Fibroblast of lung (primary cell): ENCODE data around the gene FRMD4A. TPM values are rescaled to one million over a fixed set of nuclear protein-coding genes. Genes with fewer than 3 reads are reported as not detected.

Experiments used
- DNase-seq, 2 donors: peaks; one replicate each; pipeline versions ENCODE4 v3.0.0 to v3.0.0-alpha.2; 2010; ENCODE audit warnings: low read depth in 2 of 2
- H2AFZ ChIP-seq: 2 replicates; pipeline ENCODE4 v1.5.1; 2012; ENCODE audit warnings: low read length, control low read depth, inconsistent platforms
- H3K27ac ChIP-seq: 2 replicates; pipeline ENCODE4 v1.5.1; 2011; ENCODE audit warnings: low read length, control low read depth; ENCODE audit not compliant: insufficient read depth
- H3K27me3 ChIP-seq: 2 replicates; pipeline ENCODE4 v1.5.1; 2011; ENCODE audit warnings: mild to moderate bottlenecking, low read length; ENCODE audit not compliant: control insufficient read depth, insufficient read depth
- H3K36me3 ChIP-seq: 2 replicates; pipeline ENCODE4 v1.5.1; 2011; ENCODE audit warnings: low read length; ENCODE audit not compliant: control insufficient read depth, insufficient read depth
- H3K4me1 ChIP-seq: 2 replicates; pipeline ENCODE4 v1.5.1; 2011; ENCODE audit warnings: low read length; ENCODE audit not compliant: control insufficient read depth, insufficient read depth; ENCODE audit errors: extremely low read depth
- H3K4me2 ChIP-seq: 2 replicates; pipeline ENCODE4 v1.5.1; 2011; ENCODE audit warnings: low read length, control low read depth; ENCODE audit not compliant: insufficient read depth; ENCODE audit errors: extremely low read depth
- H3K4me3 ChIP-seq, 4 experiments: fragments of 200-600 bp in 1 of 4; sonication (generic) in 1 of 4; replicated peaks in 1 of 4; 2 replicates each; pipeline ENCODE4 v1.5.1; 2011 to 2016; ENCODE audit warnings: low read length in 4 of 4, low read depth in 3 of 4, mild to moderate bottlenecking in 3 of 4, control low read depth in 2 of 4, inconsistent platforms in 1 of 4, mixed read lengths in 1 of 4; ENCODE audit not compliant: insufficient read depth in 1 of 4; ENCODE audit errors: control extremely low read depth in 1 of 4
- H3K79me2 ChIP-seq: 2 replicates; pipeline ENCODE4 v1.5.1; 2012; ENCODE audit warnings: mild to moderate bottlenecking, low read length, inconsistent platforms; ENCODE audit not compliant: control insufficient read depth, insufficient read depth
- H3K9ac ChIP-seq: 2 replicates; pipeline ENCODE4 v1.5.1; 2011; ENCODE audit warnings: mild to moderate bottlenecking, low read length, control low read depth; ENCODE audit not compliant: insufficient read depth
- H3K9me3 ChIP-seq: 2 replicates; pipeline ENCODE4 v1.5.1; 2012; ENCODE audit warnings: low read depth, low read length; ENCODE audit not compliant: control insufficient read depth, insufficient read depth
- H4K20me1 ChIP-seq: 2 replicates; pipeline ENCODE4 v1.5.1; 2011; ENCODE audit warnings: low read length; ENCODE audit not compliant: control insufficient read depth, insufficient read depth; ENCODE audit errors: extremely low read depth
- EZH2 ChIP-seq: IDR thresholded peaks from 2 replicates; pipeline ENCODE4 v1.5.1; 2012; ENCODE audit warnings: low read length, control low read depth, mild to moderate bottlenecking; ENCODE audit errors: missing control alignments
- polyA plus RNA-seq, 2 donors: library from polyadenylated mRNA; depleted of rRNA in 1 of 2; stranded (reverse) in 1 of 2; unstranded in 1 of 2; fragments of >200 nt; gene quantifications; 2 replicates each; pipeline ENCODE4 v1.2.1, GENCODE V29; 2011 to 2012; ENCODE audit warnings: missing spikeins in 1 of 2
- total RNA-seq: library from RNA; depleted of rRNA; stranded (reverse); fragments of >200 nt; gene quantifications from 2 replicates; pipeline ENCODE4 v1.2.1, GENCODE V29; 2014
- TF ChIP-seq, protein P1 (sequence below), 2 donors: IDR thresholded peaks in 1 of 2; conservative IDR thresholded peaks in 1 of 2; 1 replicate in 1 of 2; 2 replicates in 1 of 2; pipeline ENCODE4 v1.5.1; 2011 to 2012; ENCODE audit warnings: low read length in 2 of 2, control low read depth in 1 of 2, inconsistent platforms in 1 of 2, low read depth in 1 of 2, mild to moderate bottlenecking in 1 of 2

Gene FRMD4A
- total and polyA plus RNA-seq, 2 donors (not counting 1 experiment from before 2014, with no cell fraction given), result 26.9 to 63.6 TPM

DNA sequence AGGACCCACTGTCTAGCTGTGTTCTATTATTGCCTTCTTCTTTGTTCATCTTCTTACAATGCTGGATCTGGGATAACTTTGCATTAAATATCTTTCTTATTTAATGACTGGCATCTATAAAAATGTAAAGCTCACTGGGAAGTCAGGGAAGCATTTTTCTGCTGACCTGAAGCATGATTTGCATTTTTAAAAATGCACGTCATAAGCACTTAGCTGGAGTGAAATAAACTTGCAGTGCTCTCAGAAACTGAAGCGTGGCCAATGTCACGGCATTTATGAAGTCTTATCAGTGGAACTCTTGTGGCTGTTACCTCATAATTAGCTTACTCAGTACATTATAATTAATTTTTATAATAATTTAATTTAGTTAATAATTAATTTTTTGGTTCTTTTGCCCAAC is 59.1 kb downstream of the FRMD4A start:
- H4K20me1 ChIP-seq, result no peaks in the 10 kb centered on the region
- no peaks in the 10 kb centered on the region for H3K36me3 ChIP-seq
- no peaks in the 10 kb centered on the region for H3K9me3 ChIP-seq
- no peak overlapping the region for H3K27ac ChIP-seq
- no peak overlapping the region for H3K9ac ChIP-seq
- no peaks in the 10 kb centered on the region for H3K27me3 ChIP-seq
- no peak overlapping the region for H3K4me3 ChIP-seq
- no peaks in the 10 kb centered on the region for H3K79me2 ChIP-seq
- peak in 1 of 2 donors; percentile 57 for DNase-seq
- H2AFZ ChIP-seq, result no peak overlapping the region
- TF ChIP-seq, protein P1, sequence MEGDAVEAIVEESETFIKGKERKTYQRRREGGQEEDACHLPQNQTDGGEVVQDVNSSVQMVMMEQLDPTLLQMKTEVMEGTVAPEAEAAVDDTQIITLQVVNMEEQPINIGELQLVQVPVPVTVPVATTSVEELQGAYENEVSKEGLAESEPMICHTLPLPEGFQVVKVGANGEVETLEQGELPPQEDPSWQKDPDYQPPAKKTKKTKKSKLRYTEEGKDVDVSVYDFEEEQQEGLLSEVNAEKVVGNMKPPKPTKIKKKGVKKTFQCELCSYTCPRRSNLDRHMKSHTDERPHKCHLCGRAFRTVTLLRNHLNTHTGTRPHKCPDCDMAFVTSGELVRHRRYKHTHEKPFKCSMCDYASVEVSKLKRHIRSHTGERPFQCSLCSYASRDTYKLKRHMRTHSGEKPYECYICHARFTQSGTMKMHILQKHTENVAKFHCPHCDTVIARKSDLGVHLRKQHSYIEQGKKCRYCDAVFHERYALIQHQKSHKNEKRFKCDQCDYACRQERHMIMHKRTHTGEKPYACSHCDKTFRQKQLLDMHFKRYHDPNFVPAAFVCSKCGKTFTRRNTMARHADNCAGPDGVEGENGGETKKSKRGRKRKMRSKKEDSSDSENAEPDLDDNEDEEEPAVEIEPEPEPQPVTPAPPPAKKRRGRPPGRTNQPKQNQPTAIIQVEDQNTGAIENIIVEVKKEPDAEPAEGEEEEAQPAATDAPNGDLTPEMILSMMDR (conservative IDR thresholded peaks at IDR 0.05 in 1 of 2, IDR thresholded peaks at IDR 0.05 in 1 of 2; ENCODE audit: low read depth in 1 of 2, low read length in 2 of 2), result no peak
- TF ChIP-seq EZH2, result no peak
- H3K4me2 ChIP-seq, result no peak overlapping the region
- H3K4me1 ChIP-seq, result no peaks in the 10 kb centered on the region

DNA sequence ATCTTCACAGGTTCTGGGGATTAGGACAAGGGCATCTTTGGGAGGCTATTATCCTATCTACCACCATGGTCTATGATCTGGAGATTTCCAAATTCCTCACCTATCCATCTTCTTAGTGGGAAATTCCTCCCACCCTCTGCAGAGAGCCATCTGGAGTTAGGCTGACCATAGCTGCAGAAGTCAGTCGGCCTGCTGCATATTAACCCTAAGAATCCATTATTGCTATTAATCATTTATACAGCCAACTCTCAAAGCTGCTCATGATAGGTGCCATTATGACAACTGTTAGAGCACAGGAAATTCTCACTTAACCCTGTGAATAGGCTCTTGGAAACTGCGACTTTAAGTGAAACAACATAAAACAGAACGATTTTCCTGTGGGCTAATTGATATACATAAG is 60.4 kb downstream of the FRMD4A start:
- TF ChIP-seq EZH2, result no peak
- TF ChIP-seq, protein P1 (conservative IDR thresholded peaks at IDR 0.05 in 1 of 2, IDR thresholded peaks at IDR 0.05 in 1 of 2; ENCODE audit: low read depth in 1 of 2, low read length in 2 of 2), result no peak
- H3K27ac ChIP-seq, result no peak overlapping the region
- no peak overlapping the region for H3K4me2 ChIP-seq

DNA sequence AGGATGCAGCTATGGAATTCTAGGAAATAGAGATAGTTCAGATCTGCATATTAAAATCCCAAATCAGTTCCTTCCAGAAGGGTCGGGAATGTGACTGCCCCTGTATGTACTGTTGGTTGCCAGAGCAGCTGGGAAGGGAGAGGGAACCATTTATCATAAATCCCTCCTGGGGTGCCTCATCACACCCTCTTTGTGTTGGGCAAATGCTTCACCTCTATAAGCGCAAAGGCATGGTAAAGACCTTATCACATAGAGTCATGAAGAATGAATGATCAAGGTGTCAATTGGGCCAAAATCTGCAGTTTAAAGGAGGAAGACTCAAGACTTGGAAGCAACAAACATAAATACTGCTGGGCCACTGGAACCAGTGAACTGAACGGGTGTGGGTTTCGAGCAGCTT is 65.0 kb downstream of the FRMD4A start:
- no peaks in the 10 kb centered on the region for H3K36me3 ChIP-seq
- no peak for DNase-seq
- H3K4me3 ChIP-seq, result no peak overlapping the region

More for the DNA sequence above, 60.4 kb downstream of the FRMD4A start:
- no peak for DNase-seq
- Histone ChIP-seq H3K79me2 (no peaks in the 10 kb centered on the region), H3K9ac (no peak overlapping the region), H3K4me1 (no peaks in the 10 kb centered on the region), H3K9me3 (no peaks in the 10 kb centered on the region), H3K27me3 (no peaks in the 10 kb centered on the region), H3K4me3 (no peak overlapping the region), H3K36me3 (no peaks in the 10 kb centered on the region), H4K20me1 (no peaks in the 10 kb centered on the region), H2AFZ (no peak overlapping the region)

More for the DNA sequence above, 65.0 kb downstream of the FRMD4A start:
- no peak overlapping the region for H2AFZ ChIP-seq
- no peaks in the 10 kb centered on the region for H3K79me2 ChIP-seq
- no peaks in the 10 kb centered on the region for H3K9me3 ChIP-seq
- H3K9ac ChIP-seq, result no peak overlapping the region
- no peak for TF ChIP-seq EZH2
- TF ChIP-seq, protein P1 (conservative IDR thresholded peaks at IDR 0.05 in 1 of 2, IDR thresholded peaks at IDR 0.05 in 1 of 2; ENCODE audit: low read depth in 1 of 2, low read length in 2 of 2), result no peak
- no peaks in the 10 kb centered on the region for H4K20me1 ChIP-seq
- H3K27me3 ChIP-seq, result peaks cover 19% of the 10 kb centered on the region
- no peak overlapping the region for H3K27ac ChIP-seq
- no peak overlapping the region for H3K4me2 ChIP-seq
- H3K4me1 ChIP-seq, result no peaks in the 10 kb centered on the region
